Right atrium auricular region (tissue), 2 donors: ENCODE data around the gene SMAD5. TPM values are rescaled to one million over a fixed set of nuclear protein-coding genes. Genes with fewer than 3 reads are reported as not detected.

Source experiments
- DNase-seq: peaks from one replicate; pipeline ENCODE4 v3.0.0-alpha.2; 2019; ENCODE audit warnings: low spot score
- H3K27ac ChIP-seq, 2 donors: fragments of 200-600 bp; sonication (generic); 1 replicate in 1 of 2; 2 replicates in 1 of 2; pipeline ENCODE4 v1.5.1; 2016 to 2019
- H3K27me3 ChIP-seq, 2 donors: fragments of 200-600 bp; sonication (generic); one replicate each; pipeline versions ENCODE4 v1.5.1 to v1.6.0; 2017 to 2019
- H3K36me3 ChIP-seq: fragments of 200-600 bp; sonication (generic); one replicate; pipeline ENCODE4 v1.5.1; 2016
- H3K4me1 ChIP-seq, 2 donors: fragments of 200-600 bp; sonication (generic); one replicate each; pipeline versions ENCODE4 v1.5.1 to v1.6.0; 2017 to 2019
- H3K4me3 ChIP-seq, 2 donors: fragments of 200-600 bp; sonication (generic); 1 replicate in 1 of 2; 2 replicates in 1 of 2; pipeline ENCODE4 v1.5.1; 2017 to 2019; ENCODE audit warnings: mild to moderate bottlenecking in 1 of 2, moderate library complexity in 1 of 2
- H3K9me3 ChIP-seq, 2 donors: fragments of 200-600 bp; sonication (generic); one replicate each; pipeline ENCODE4 v1.5.1; 2019
- total RNA-seq, 2 donors: library from RNA; depleted of rRNA; stranded (reverse); fragments of >200 nt; gene quantifications; one replicate each; pipeline ENCODE4 v1.1.0, GENCODE V29; 2016
- TF ChIP-seq, protein P1 (sequence below), 2 donors: fragments of 200-600 bp; sonication (generic); IDR thresholded peaks; one replicate each; pipeline ENCODE4 v1.5.1; 2019; ENCODE audit warnings: antibody characterized with exemption in 2 of 2

The SMAD5 gene
- total RNA-seq, 2 donors from 2014 or later: 25.0 to 26.7 TPM

DNA sequence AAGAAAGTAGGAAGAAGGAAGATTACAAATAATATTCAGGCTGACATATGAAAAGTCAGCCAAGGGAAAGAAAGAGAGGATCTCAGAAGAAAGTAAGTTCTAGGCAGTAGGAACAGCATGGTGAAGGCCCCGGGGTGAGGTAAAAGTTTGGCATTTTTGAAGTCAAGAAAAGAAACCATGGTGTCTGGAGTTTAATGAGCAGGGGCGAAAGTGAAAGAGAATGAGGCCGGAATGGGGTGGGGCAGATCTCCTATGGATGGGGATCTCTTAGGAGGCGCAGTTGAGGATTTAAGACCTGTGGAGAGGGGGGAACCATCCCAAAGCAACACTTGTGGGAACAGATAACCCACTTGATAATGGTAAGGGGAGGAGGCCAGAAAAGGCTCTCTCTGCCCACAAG, 42.3 kb upstream of the SMAD5 start:
- no peak for DNase-seq
- Histone ChIP-seq H3K27ac (no peak overlapping the region), H3K9me3 (no peaks in the 10 kb centered on the region), H3K36me3 (no peaks in the 10 kb centered on the region), H3K4me3 (no peak overlapping the region), H3K4me1 (peaks cover 0 to 39% of the 10 kb centered on the region in 2 donors), H3K27me3 (no peaks in the 10 kb centered on the region)
- TF ChIP-seq, protein P1, sequence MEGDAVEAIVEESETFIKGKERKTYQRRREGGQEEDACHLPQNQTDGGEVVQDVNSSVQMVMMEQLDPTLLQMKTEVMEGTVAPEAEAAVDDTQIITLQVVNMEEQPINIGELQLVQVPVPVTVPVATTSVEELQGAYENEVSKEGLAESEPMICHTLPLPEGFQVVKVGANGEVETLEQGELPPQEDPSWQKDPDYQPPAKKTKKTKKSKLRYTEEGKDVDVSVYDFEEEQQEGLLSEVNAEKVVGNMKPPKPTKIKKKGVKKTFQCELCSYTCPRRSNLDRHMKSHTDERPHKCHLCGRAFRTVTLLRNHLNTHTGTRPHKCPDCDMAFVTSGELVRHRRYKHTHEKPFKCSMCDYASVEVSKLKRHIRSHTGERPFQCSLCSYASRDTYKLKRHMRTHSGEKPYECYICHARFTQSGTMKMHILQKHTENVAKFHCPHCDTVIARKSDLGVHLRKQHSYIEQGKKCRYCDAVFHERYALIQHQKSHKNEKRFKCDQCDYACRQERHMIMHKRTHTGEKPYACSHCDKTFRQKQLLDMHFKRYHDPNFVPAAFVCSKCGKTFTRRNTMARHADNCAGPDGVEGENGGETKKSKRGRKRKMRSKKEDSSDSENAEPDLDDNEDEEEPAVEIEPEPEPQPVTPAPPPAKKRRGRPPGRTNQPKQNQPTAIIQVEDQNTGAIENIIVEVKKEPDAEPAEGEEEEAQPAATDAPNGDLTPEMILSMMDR (IDR thresholded peaks at IDR 0.05): no peak

DNA sequence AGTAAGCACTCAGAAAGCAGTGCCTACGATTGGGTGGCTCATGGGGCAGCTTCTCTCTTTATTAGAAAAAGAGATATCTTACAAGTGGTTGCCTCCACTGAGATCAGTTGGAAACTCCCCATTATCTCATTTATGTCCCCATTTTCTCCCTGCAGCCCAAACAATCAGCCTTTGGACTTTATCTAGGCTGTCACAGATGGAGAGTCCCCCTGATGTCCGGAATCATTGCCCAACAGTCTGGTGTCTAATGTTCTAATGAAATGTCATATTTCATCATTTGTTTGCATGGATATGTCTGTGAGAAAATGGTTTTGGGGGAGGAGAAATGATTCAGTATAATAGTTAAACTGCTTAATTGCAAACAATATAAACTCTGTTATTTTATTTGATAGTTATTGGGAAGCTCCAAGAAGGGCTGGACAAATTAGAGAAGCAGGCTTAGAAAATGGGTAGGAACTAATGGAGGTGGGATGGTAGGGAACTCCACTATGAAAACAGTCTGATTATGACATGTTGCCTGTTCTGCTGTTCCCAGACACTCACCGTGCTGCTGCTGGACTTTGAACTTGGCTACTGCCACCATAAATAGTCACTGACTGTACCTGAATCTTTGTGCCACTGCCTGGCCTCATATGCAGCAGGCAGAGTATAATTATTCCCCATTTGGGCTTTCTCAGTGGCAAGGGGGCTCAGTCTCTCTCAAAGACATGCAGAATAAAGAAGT, 38.3 kb upstream of the SMAD5 start:
- Histone ChIP-seq H3K4me3 (no peak overlapping the region), H3K36me3 (no peaks in the 10 kb centered on the region), H3K27ac (no peak overlapping the region), H3K27me3 (no peaks in the 10 kb centered on the region), H3K4me1 (peaks cover 0 to 12% of the 10 kb centered on the region in 2 donors), H3K9me3 (no peaks in the 10 kb centered on the region)
- DNase-seq: no peak
- TF ChIP-seq, protein P1 (IDR thresholded peaks at IDR 0.05): no peak

DNA sequence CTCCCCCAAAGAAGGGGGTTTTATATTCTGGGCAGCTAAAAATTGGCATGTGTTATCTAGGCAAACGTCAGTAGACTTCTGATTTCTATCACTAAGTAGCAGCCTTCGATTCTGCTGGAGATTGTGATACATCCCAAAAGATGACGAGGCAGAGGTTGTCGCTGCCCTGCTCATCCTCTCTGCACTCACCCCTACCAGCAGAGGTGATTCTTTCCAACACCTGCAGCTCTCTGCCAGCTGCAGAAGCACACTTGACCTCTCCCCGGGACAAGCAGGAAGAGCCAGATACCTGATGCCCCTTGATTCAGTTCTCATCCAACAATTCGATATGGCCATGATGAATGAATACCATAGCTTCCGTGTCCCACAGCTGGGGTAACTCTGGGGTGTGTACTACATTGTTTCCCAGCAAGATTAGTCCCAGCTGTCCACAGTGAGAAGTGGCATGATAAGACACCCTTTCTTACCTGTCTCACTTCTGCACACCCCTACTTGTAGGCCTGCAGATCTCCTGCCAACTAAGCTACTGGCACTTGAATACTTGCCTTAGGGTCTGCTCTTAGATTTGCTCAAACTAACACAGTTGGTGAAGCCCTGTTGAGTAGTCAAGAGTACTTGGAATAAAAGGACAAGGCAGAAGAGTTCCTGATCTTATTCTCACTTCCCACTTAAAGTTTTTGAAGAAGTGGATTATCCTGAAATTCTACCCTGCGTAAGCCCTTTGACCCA, 37.6 kb upstream of the SMAD5 start:
- no peaks in the 10 kb centered on the region for H3K27me3 ChIP-seq
- no peak overlapping the region for H3K27ac ChIP-seq
- H3K36me3 ChIP-seq: no peaks in the 10 kb centered on the region
- no peak for DNase-seq
- no peak overlapping the region for H3K4me3 ChIP-seq
- H3K9me3 ChIP-seq: no peaks in the 10 kb centered on the region
- TF ChIP-seq, protein P1 (IDR thresholded peaks at IDR 0.05): no peak
- peaks cover 0 to 4% of the 10 kb centered on the region in 2 donors for H3K4me1 ChIP-seq

DNA sequence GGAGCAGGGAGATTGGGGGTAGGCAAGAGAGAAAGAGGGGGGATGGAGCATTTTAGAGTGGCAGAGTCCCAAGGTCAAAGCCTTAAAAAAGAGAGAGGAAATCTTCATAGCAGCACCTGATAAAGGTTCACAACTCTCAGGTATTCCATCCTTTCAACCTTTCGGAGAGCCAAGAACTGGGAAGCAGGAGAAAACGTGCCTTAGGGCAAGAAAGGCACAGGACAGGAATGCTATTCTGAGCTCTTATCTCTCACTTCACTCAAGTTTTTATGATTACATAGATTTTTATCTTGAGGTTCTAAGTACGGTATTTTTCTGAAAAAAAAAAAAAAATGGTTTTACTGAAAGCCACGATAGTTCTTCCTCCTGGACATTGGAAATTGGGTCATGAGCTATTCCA, 34.5 kb upstream of the SMAD5 start:
- TF ChIP-seq, protein P1 (IDR thresholded peaks at IDR 0.05): no peak
- no peaks in the 10 kb centered on the region for H3K4me1 ChIP-seq
- no peak for DNase-seq
- no peaks in the 10 kb centered on the region for H3K36me3 ChIP-seq
- H3K4me3 ChIP-seq: no peak overlapping the region
- no peak overlapping the region for H3K27ac ChIP-seq
- no peaks in the 10 kb centered on the region for H3K9me3 ChIP-seq
- H3K27me3 ChIP-seq: no peaks in the 10 kb centered on the region

DNA sequence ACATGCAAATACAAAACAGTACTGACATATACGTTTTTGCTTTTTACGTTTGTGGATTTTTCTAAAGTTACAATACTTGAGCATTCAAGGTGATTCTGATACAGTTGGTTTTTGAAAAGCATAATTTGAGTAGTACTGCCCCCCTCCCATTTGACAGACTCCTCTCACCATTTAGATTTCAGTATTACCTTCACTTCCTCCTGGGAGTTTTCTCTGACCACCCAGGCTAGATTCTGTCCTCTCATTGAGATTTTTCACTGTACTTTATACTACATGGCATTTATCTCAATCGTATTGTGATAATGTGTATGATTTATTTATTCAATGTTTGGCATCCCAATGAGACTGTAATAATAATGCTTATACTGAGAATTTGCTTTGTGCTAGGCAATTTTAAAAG, 32.8 kb upstream of the SMAD5 start:
- Histone ChIP-seq H3K27me3 (no peaks in the 10 kb centered on the region), H3K9me3 (no peaks in the 10 kb centered on the region), H3K27ac (no peak overlapping the region), H3K36me3 (no peaks in the 10 kb centered on the region), H3K4me3 (no peak overlapping the region), H3K4me1 (no peaks in the 10 kb centered on the region)
- DNase-seq: no peak
- TF ChIP-seq, protein P1 (IDR thresholded peaks at IDR 0.05): no peak
